H1 (cell line): ENCODE results near the gene LKAAEAR1. TPM values are rescaled to one million over a fixed set of nuclear protein-coding genes. Genes with fewer than 3 reads are reported as not detected.

Experiments used
- CTCF ChIA-PET: fragments of 300-600 bp; sonication (Branson Sonifier 250); formaldehyde crosslinking; loops from one replicate; lab custom pipeline; 2021; ENCODE audit not compliant: partially characterized antibody; lab: Charles Lee
- POLR2A ChIA-PET: fragments of 300-600 bp; sonication (Branson Sonifier 250); formaldehyde crosslinking; loops from one replicate; lab custom pipeline; 2021; ENCODE audit warnings: inconsistent platforms; ENCODE audit not compliant: partially characterized antibody; lab: Charles Lee
- DNase-seq, 2 experiments: peaks; one replicate each; pipeline versions ENCODE4 v3.0.0 to v3.0.0-alpha.2; 2010 to 2022; ENCODE audit warnings: low spot score in 2 of 2, low read depth in 1 of 2, mixed read lengths in 1 of 2
- FAIRE-seq: peaks from 2 replicates; lab custom pipeline; 2011; peaks lifted over from hg19 to GRCh38; lab: Jason Lieb, UNC
- H2AFZ ChIP-seq: 2 replicates; pipeline ENCODE4 v1.8.1; 2012; ENCODE audit warnings: low read length, inconsistent platforms
- H2AK5ac ChIP-seq: 2 replicates; pipeline ENCODE4 v1.6.1; 2013; ENCODE audit warnings: low read depth, low read length
- H2BK120ac ChIP-seq: replicated peaks from 2 replicates; pipeline ENCODE3; 2013; ENCODE audit warnings: low read depth, low read length, inconsistent platforms
- H2BK12ac ChIP-seq: 2 replicates; pipeline ENCODE4 v1.6.1; 2013; ENCODE audit warnings: low read depth, low read length
- H2BK15ac ChIP-seq: 2 replicates; pipeline ENCODE4 v1.6.1; 2013; ENCODE audit warnings: low read length
- H2BK20ac ChIP-seq: 2 replicates; pipeline ENCODE4 v1.6.1; 2013; ENCODE audit warnings: low read length
- H2BK5ac ChIP-seq: 2 replicates; pipeline ENCODE4 v1.6.1; 2013; ENCODE audit warnings: low read depth, low read length
- H3K14ac ChIP-seq: 2 replicates; pipeline ENCODE4 v1.6.1; 2013; ENCODE audit warnings: inconsistent platforms; ENCODE audit not compliant: insufficient read length
- H3K18ac ChIP-seq: 2 replicates; pipeline ENCODE4 v1.6.1; 2013; ENCODE audit warnings: low read length; ENCODE audit errors: extremely low read depth
- H3K23ac ChIP-seq: 2 replicates; pipeline ENCODE4 v1.6.1; 2013; ENCODE audit warnings: inconsistent platforms; ENCODE audit not compliant: insufficient read length
- H3K23me2 ChIP-seq: 2 replicates; pipeline ENCODE4 v1.6.1; 2013; ENCODE audit warnings: low read depth, low read length
- H3K27ac ChIP-seq: 2 replicates; pipeline ENCODE4 v1.6.1; 2011; ENCODE audit warnings: low read depth, low read length, inconsistent platforms
- H3K27me3 ChIP-seq, 4 experiments: replicated peaks in 1 of 4; 1 replicate in 1 of 4; 2 replicates in 3 of 4; pipeline versions ENCODE4 v1.6.1 to v1.8.1; 2011 to 2013; ENCODE audit warnings: low read length in 3 of 4, mild to moderate bottlenecking in 3 of 4, inconsistent platforms in 2 of 4, mixed read lengths in 2 of 4, moderate library complexity in 1 of 4; ENCODE audit not compliant: control insufficient read depth in 3 of 4, insufficient read depth in 3 of 4; ENCODE audit errors: extremely low read depth in 1 of 4
- H3K36me3 ChIP-seq, 4 experiments: 2 replicates each; pipeline versions ENCODE4 v1.6.1 to v1.8.1; 2011 to 2013; ENCODE audit warnings: mild to moderate bottlenecking in 4 of 4, low read length in 3 of 4, moderate library complexity in 2 of 4, control low read depth in 1 of 4, inconsistent platforms in 1 of 4; ENCODE audit not compliant: insufficient read depth in 4 of 4, control insufficient read depth in 2 of 4
- H3K4ac ChIP-seq: replicated peaks from 2 replicates; pipeline ENCODE3; 2013; ENCODE audit warnings: low read length, low read depth, mixed read lengths, inconsistent platforms; ENCODE audit not compliant: insufficient read length
- H3K4me1 ChIP-seq, 4 experiments: replicated peaks in 1 of 4; 1 replicate in 1 of 4; 2 replicates in 3 of 4; pipeline versions ENCODE4 v1.6.1 to v1.8.1; 2011 to 2013; ENCODE audit warnings: low read length in 3 of 4, inconsistent platforms in 2 of 4, mixed read lengths in 1 of 4; ENCODE audit not compliant: insufficient read depth in 4 of 4, control insufficient read depth in 3 of 4
- H3K4me2 ChIP-seq, 2 experiments: 2 replicates each; pipeline versions ENCODE4 v1.6.1 to v1.8.1; 2011 to 2013; ENCODE audit warnings: low read depth in 2 of 2, low read length in 2 of 2, control low read depth in 1 of 2, inconsistent platforms in 1 of 2, mild to moderate bottlenecking in 1 of 2; ENCODE audit not compliant: insufficient read depth in 1 of 2
- H3K4me3 ChIP-seq, 4 experiments: fragments of 200-600, 300-600 bp in 1 of 4; sonication (generic), shearing (Covaris generic), sonication (Bioruptor Twin) in 1 of 4; 2 replicates each; pipeline versions ENCODE4 v1.5.1 to v1.8.1; 2011 to 2016; ENCODE audit warnings: low read length in 4 of 4, low read depth in 3 of 4, control low read depth in 2 of 4, inconsistent platforms in 2 of 4, mild to moderate bottlenecking in 2 of 4, mixed read lengths in 1 of 4, moderate library complexity in 1 of 4; ENCODE audit not compliant: insufficient read depth in 2 of 4; ENCODE audit errors: extremely low read depth in 1 of 4
- H3K56ac ChIP-seq: replicated peaks from 2 replicates; pipeline ENCODE3; 2013; ENCODE audit warnings: low read depth, mild to moderate bottlenecking, mixed read lengths, low read length, inconsistent platforms; ENCODE audit not compliant: insufficient read length
- H3K79me1 ChIP-seq: 2 replicates; pipeline ENCODE4 v1.6.1; 2013; ENCODE audit warnings: low read depth, low read length, control low read depth
- H3K79me2 ChIP-seq, 2 experiments: 2 replicates each; pipeline versions ENCODE4 v1.6.1 to v1.8.1; 2012 to 2013; ENCODE audit warnings: low read length in 2 of 2, mild to moderate bottlenecking in 2 of 2, inconsistent platforms in 1 of 2; ENCODE audit not compliant: insufficient read depth in 2 of 2, control insufficient read depth in 1 of 2
- H3K9ac ChIP-seq, 4 experiments: replicated peaks in 1 of 4; 1 replicate in 1 of 4; 2 replicates in 3 of 4; pipeline versions ENCODE4 v1.6.1 to v1.8.1; 2011 to 2013; ENCODE audit warnings: low read depth in 3 of 4, low read length in 3 of 4, control low read depth in 2 of 4, mild to moderate bottlenecking in 2 of 4, moderate library complexity in 2 of 4, inconsistent platforms in 1 of 4; ENCODE audit errors: extremely low read depth in 1 of 4
- H3K9me3 ChIP-seq, 2 experiments: 2 replicates each; pipeline versions ENCODE4 v1.6.1 to v1.8.1; 2012 to 2013; ENCODE audit warnings: mild to moderate bottlenecking in 2 of 2, moderate library complexity in 2 of 2, control low read depth in 1 of 2, inconsistent platforms in 1 of 2, low read depth in 1 of 2, low read length in 1 of 2, mixed read lengths in 1 of 2; ENCODE audit not compliant: insufficient read depth in 2 of 2
- H4K20me1 ChIP-seq, 2 experiments: replicated peaks in 1 of 2; 2 replicates each; pipeline versions ENCODE3 to v1.8.1; 2011 to 2013; ENCODE audit warnings: inconsistent platforms in 2 of 2, low read length in 2 of 2, mild to moderate bottlenecking in 1 of 2; ENCODE audit not compliant: insufficient read depth in 2 of 2, control insufficient read depth in 1 of 2
- H4K5ac ChIP-seq: 2 replicates; pipeline ENCODE4 v1.6.1; 2013; ENCODE audit warnings: low read length, low read depth, mixed read lengths, inconsistent platforms; ENCODE audit not compliant: insufficient read length
- H4K8ac ChIP-seq: 2 replicates; pipeline ENCODE4 v1.8.0; 2013; ENCODE audit warnings: mild to moderate bottlenecking, moderate library complexity, low read length, inconsistent platforms; ENCODE audit not compliant: insufficient read depth; ENCODE audit errors: extremely low read depth
- H4K91ac ChIP-seq: replicated peaks from 2 replicates; pipeline ENCODE3; 2013; ENCODE audit warnings: low read length, mixed read lengths, inconsistent platforms; ENCODE audit not compliant: insufficient read length
- ASH2L ChIP-seq: fragments of 200-600, 300-600 bp; sonication (generic); IDR thresholded peaks from one replicate; pipeline ENCODE4 v1.7.1; 2017; ENCODE audit warnings: low read length
- EZH2 ChIP-seq: fragments of 200-600 bp; sonication (generic); IDR thresholded peaks from 2 replicates; pipeline ENCODE4 v1.7.1; 2012; ENCODE audit warnings: low read depth, mild to moderate bottlenecking, moderate library complexity, low read length, inconsistent platforms; ENCODE audit not compliant: severe bottlenecking
- FOSL1 ChIP-seq: IDR thresholded peaks from 2 replicates; pipeline ENCODE4 v1.6.1; 2011; ENCODE audit warnings: mild to moderate bottlenecking, low read depth, low read length, moderate library complexity; ENCODE audit not compliant: insufficient read depth
- PHF8 ChIP-seq: fragments of 200-600 bp; sonication (generic); conservative IDR thresholded peaks from 2 replicates; pipeline ENCODE4 v1.7.1; 2012; ENCODE audit warnings: low read depth, mild to moderate bottlenecking, inconsistent platforms, low read length, moderate library complexity
- POU5F1 ChIP-seq: IDR thresholded peaks from 2 replicates; pipeline ENCODE4 v1.6.1; 2011; ENCODE audit warnings: low read depth, mild to moderate bottlenecking, low read length, moderate library complexity
- RXRA ChIP-seq: IDR thresholded peaks from 2 replicates; pipeline ENCODE4 v1.6.1; 2011; ENCODE audit warnings: low read depth, mild to moderate bottlenecking, low read length, moderate library complexity; ENCODE audit not compliant: insufficient read depth
- ZNF274 ChIP-seq: IDR thresholded peaks from 2 replicates; pipeline ENCODE4 v1.7.0; 2012; ENCODE audit warnings: low read length, borderline replicate concordance; ENCODE audit errors: extremely low read depth
- WGBS, 2 experiments: shearing (Covaris generic) in 1 of 2; methylation state at CpG; one replicate each; pipeline versions ENCODE4 v1.1.6 to v1.1.7; 2013 to 2015; ENCODE audit warnings: low lambda C conversion rate in 2 of 2, mixed read lengths in 2 of 2, inconsistent platforms in 1 of 2, low coverage in 1 of 2, missing lambda C conversion rate in 1 of 2; ENCODE audit not compliant: insufficient replicate concordance in 2 of 2, insufficient coverage in 1 of 2, insufficient read length in 1 of 2; ENCODE audit errors: extremely low coverage in 1 of 2, missing lambda C conversion rate in 1 of 2; 5-methylcytosine and 5-hydroxymethylcytosine counted together
- polyA plus RNA-seq, 7 experiments: library from polyadenylated mRNA; depleted of rRNA in 3 of 7; stranded (reverse) in 5 of 7; unstranded in 2 of 7; fragments of >200 nt in 5 of 7; fragments of 200-250 nt in 2 of 7; gene quantifications; 1 replicate in 5 of 7; 2 replicates in 1 of 7; 4 replicates in 1 of 7; pipeline versions ENCODE4 v1.2.1 to v1.2.3, GENCODE V29; 2011 to 2013; ENCODE audit warnings: missing spikeins in 2 of 7, mixed read lengths in 2 of 7
- total RNA-seq: library from RNA; stranded (reverse); fragmentation: NEBNext Ultra II Directional; extraction: Animal tissue kit (Norgen Biotek cat#: 25700); gene quantifications from 2 replicates; pipeline ENCODE4 v1.2.1, GENCODE V29; 2021

The LKAAEAR1 gene
- total and polyA plus RNA-seq, 2 of the 8 experiments (the other 6 are each of a cell fraction or from before 2014, with no cell fraction given), result 0.41 to 0.53 TPM

- no peak overlapping the region for H3K4ac ChIP-seq
- H3K9me3 ChIP-seq, result no peaks in the 10 kb centered on the region
- no peak overlapping the region for H2BK120ac ChIP-seq
- H3K9ac ChIP-seq, result no peak overlapping the region
- no peak overlapping the region; the same call in 1 of the 2 replicates for H2BK15ac ChIP-seq
- no peak for DNase-seq
- FAIRE-seq, result no peak
- H3K23me2 ChIP-seq, result peaks cover 2% of the 10 kb centered on the region; the same call in 1 of the 2 replicates
- H4K20me1 ChIP-seq, result peaks cover 2 to 8% of the 10 kb centered on the region in 2 experiments
- no peak overlapping the region for H3K18ac ChIP-seq
- H3K27me3 ChIP-seq, result no peaks in the 10 kb centered on the region
- no peak overlapping the region for H2BK20ac ChIP-seq
- H3K27ac ChIP-seq, result no peak overlapping the region
- 0 out of 2 replicates have a peak overlapping the region, but pooled peaks have one; percentile 44 for H2BK5ac ChIP-seq
- no peak overlapping the region for H3K56ac ChIP-seq
- no peak overlapping the region for H3K14ac ChIP-seq
- no peaks in the 10 kb centered on the region for H3K36me3 ChIP-seq
- H2BK12ac ChIP-seq, result peak overlapping the region; percentile 68; the same call in 1 of the 2 replicates
- H2AFZ ChIP-seq, result no peak overlapping the region
- 0 out of 2 replicates have a peak overlapping the region, but pooled peaks have one; percentile 9 for H4K8ac ChIP-seq
- ChIA-PET POLR2A (interaction anchor here (0.8 to 4.5 kb wide), 5 partner anchors 9 to 85 kb away, joined by 3 to 27 read pairs (median 4); partner anchors contain the start of genes OPRL1, PRPF6 and RGS19), CTCF (interaction anchor here (0.6 to 2.5 kb wide), 5 partner anchors 11 to 166 kb away, joined by 3 to 17 read pairs (median 4); partner anchors contain the start of genes OPRL1 and RGS19)
- no peaks in the 10 kb centered on the region for H3K79me2 ChIP-seq
- peak overlapping the region; percentile 82; the same call in 1 of the 2 replicates for H2AK5ac ChIP-seq
- peak overlapping the region in 1 of 2 experiments; percentile 1; a peak in 1 of 4 replicates for H3K4me2 ChIP-seq
- H4K5ac ChIP-seq, result no peak overlapping the region
- peaks cover 3 to 20% (median 10%) of the 10 kb centered on the region in 4 experiments for H3K4me1 ChIP-seq
- TF ChIP-seq ZNF274 (no peak), EZH2 (no peak), POU5F1 (no peak), RXRA (no peak), PHF8 (no peak), FOSL1 (no peak), ASH2L (no peak)
- no peaks in the 10 kb centered on the region for H3K79me1 ChIP-seq
- no peak overlapping the region for H3K4me3 ChIP-seq
- H4K91ac ChIP-seq, result no peak overlapping the region
- WGBS, 2 experiments, result 75% methylated on average over 17 of the region's 27 CpGs; no CpG with 5 or more reads in 1 of the 2 experiments
- no peak overlapping the region for H3K23ac ChIP-seq
Measured at GRCh38 chr20:64065062-64065973, 18.9 kb downstream of the LKAAEAR1 start.
